ENCODE measurements around the gene DUSP7.

DNA sequence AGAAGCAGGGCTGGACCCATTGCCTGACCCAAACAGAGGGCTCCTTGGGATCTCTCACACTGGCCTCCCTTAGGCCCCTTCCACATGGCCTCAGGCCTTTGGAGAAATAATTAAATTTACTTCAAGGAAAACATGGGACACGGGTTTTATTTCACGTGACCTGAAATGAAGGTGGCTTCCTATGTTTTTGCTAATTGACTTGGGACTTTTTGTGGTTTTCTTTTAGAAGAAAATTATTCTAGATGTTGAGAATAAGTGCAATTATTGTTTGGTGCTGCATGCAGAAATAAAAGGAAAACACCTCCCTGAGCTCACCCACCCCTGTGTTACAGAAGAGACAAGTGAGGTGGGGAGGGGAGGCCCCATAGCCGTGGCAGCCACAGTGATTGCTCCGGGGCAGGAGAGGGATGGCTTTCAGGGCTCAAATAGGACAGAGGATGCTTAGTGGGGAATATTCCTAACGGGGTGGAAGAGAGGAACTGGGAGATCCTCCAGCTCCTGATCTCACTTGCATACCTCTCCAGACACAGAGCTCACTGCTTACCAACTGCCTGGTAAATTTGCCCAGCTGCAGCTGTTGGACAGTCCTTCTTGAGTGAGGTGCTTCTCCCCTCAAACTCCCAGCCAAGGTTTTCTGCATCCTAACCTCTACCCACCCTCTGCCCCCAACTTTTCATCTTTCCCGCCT lies 31.5 kb downstream of the DUSP7 start:
- TF ChIP-seq, protein P1, sequence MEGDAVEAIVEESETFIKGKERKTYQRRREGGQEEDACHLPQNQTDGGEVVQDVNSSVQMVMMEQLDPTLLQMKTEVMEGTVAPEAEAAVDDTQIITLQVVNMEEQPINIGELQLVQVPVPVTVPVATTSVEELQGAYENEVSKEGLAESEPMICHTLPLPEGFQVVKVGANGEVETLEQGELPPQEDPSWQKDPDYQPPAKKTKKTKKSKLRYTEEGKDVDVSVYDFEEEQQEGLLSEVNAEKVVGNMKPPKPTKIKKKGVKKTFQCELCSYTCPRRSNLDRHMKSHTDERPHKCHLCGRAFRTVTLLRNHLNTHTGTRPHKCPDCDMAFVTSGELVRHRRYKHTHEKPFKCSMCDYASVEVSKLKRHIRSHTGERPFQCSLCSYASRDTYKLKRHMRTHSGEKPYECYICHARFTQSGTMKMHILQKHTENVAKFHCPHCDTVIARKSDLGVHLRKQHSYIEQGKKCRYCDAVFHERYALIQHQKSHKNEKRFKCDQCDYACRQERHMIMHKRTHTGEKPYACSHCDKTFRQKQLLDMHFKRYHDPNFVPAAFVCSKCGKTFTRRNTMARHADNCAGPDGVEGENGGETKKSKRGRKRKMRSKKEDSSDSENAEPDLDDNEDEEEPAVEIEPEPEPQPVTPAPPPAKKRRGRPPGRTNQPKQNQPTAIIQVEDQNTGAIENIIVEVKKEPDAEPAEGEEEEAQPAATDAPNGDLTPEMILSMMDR (IDR thresholded peaks at IDR 0.05 in 8 of 11, conservative IDR thresholded peaks at IDR 0.05 in 3 of 11) = no peak
- no peak for TF ChIP-seq POLR2A (IDR thresholded peaks at IDR 0.05)

Measured in spleen (tissue), 7 donors.